Spleen (tissue), 7 donors: ENCODE data around the gene MCM5.

Experiments used
- CTCF ChIP-seq, 11 experiments: fragments of 200-600 bp in 7 of 11; fragments of 450-650 bp in 4 of 11; sonication (generic) in 4 of 11; IDR thresholded peaks in 8 of 11; conservative IDR thresholded peaks in 3 of 11; 1 replicate in 7 of 11; 2 replicates in 4 of 11; pipeline versions ENCODE4 v1.4.0 to v1.8.0; 2016 to 2021; ENCODE audit warnings: antibody characterized with exemption in 11 of 11, inconsistent platforms in 4 of 11, mild to moderate bottlenecking in 1 of 11
- POLR2A ChIP-seq, 3 donors: fragments of 450-650 bp; IDR thresholded peaks; one replicate each; pipeline ENCODE4 v1.5.1; 2017; ENCODE audit warnings: antibody characterized with exemption in 3 of 3, mild to moderate bottlenecking in 1 of 3
- POLR2AphosphoS5 ChIP-seq, 3 donors: sonication (generic); formaldehyde crosslinking; IDR thresholded peaks; one replicate each; pipeline ENCODE4 v1.5.1; 2017; ENCODE audit warnings: antibody characterized with exemption in 3 of 3
- donor health status: DM: no; HTN: no; CAD: no; lungs with moderate emphysema.
- donor health status: DM: no; HTN: no; CAD: no.
- donor health status: DM: no; HTN: no; CAD: no.

- no peak for TF ChIP-seq CTCF (IDR thresholded peaks at IDR 0.05 in 8 of 11, conservative IDR thresholded peaks at IDR 0.05 in 3 of 11)
- TF ChIP-seq POLR2A (IDR thresholded peaks at IDR 0.05): no peak
- TF ChIP-seq POLR2AphosphoS5 (IDR thresholded peaks at IDR 0.05): peak in 2 of 3 donors; percentile 33 to 50
Observed at GRCh38 chr22:35353318-35353717, 46.6 kb upstream of the MCM5 start.
